22Rv1 (cell line): ENCODE data around the gene CYFIP2.

Experiments
- ZFX ChIP-seq: fragments of 450-650 bp; IDR thresholded peaks from 2 replicates; pipeline ENCODE4 v1.6.1; 2017; ENCODE audit warnings: antibody characterized with exemption, borderline replicate concordance
- TF ChIP-seq, protein P1 (sequence below): fragments of 450-650 bp; IDR thresholded peaks from 2 replicates; pipeline ENCODE4 v1.5.1; 2017; ENCODE audit warnings: mild to moderate bottlenecking

- TF ChIP-seq, protein P1, sequence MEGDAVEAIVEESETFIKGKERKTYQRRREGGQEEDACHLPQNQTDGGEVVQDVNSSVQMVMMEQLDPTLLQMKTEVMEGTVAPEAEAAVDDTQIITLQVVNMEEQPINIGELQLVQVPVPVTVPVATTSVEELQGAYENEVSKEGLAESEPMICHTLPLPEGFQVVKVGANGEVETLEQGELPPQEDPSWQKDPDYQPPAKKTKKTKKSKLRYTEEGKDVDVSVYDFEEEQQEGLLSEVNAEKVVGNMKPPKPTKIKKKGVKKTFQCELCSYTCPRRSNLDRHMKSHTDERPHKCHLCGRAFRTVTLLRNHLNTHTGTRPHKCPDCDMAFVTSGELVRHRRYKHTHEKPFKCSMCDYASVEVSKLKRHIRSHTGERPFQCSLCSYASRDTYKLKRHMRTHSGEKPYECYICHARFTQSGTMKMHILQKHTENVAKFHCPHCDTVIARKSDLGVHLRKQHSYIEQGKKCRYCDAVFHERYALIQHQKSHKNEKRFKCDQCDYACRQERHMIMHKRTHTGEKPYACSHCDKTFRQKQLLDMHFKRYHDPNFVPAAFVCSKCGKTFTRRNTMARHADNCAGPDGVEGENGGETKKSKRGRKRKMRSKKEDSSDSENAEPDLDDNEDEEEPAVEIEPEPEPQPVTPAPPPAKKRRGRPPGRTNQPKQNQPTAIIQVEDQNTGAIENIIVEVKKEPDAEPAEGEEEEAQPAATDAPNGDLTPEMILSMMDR: peak; percentile 67
- TF ChIP-seq ZFX: no peak
Observed at GRCh38 chr5:157431544-157432200, 165.7 kb downstream of the CYFIP2 start.
